Peyer's patch (tissue), 4 donors: ENCODE results near the gene AGAP3.

Source experiments
- POLR2A ChIP-seq, 2 donors: fragments of 450-650 bp; IDR thresholded peaks; one replicate each; pipeline ENCODE4 v1.5.1; 2017; ENCODE audit warnings: antibody characterized with exemption in 2 of 2, mild to moderate bottlenecking in 2 of 2, moderate library complexity in 2 of 2
- TF ChIP-seq, protein P1 (sequence below), 6 experiments: fragments of 450-650 bp in 4 of 6; fragments of 200-600 bp in 2 of 6; sonication (generic) in 1 of 6; IDR thresholded peaks; one replicate each; pipeline ENCODE4 v1.5.1; 2017 to 2019; ENCODE audit warnings: antibody characterized with exemption in 6 of 6, mild to moderate bottlenecking in 3 of 6, moderate library complexity in 1 of 6

GRCh38 chr7:151082141-151083070 is 3.9 kb upstream of the AGAP3 start:
- TF ChIP-seq, protein P1, sequence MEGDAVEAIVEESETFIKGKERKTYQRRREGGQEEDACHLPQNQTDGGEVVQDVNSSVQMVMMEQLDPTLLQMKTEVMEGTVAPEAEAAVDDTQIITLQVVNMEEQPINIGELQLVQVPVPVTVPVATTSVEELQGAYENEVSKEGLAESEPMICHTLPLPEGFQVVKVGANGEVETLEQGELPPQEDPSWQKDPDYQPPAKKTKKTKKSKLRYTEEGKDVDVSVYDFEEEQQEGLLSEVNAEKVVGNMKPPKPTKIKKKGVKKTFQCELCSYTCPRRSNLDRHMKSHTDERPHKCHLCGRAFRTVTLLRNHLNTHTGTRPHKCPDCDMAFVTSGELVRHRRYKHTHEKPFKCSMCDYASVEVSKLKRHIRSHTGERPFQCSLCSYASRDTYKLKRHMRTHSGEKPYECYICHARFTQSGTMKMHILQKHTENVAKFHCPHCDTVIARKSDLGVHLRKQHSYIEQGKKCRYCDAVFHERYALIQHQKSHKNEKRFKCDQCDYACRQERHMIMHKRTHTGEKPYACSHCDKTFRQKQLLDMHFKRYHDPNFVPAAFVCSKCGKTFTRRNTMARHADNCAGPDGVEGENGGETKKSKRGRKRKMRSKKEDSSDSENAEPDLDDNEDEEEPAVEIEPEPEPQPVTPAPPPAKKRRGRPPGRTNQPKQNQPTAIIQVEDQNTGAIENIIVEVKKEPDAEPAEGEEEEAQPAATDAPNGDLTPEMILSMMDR (IDR thresholded peaks at IDR 0.05), result no peak
- no peak for TF ChIP-seq POLR2A (IDR thresholded peaks at IDR 0.05)
